ENCODE results near the gene TDO2. TPM values are rescaled to one million over a fixed set of nuclear protein-coding genes. Genes with fewer than 3 reads are reported as not detected.

Gene TDO2
- total and polyA plus RNA-seq, 2 of the 13 experiments (the other 11 are each of a cell fraction or from before 2014, with no cell fraction given): not detected

DNA sequence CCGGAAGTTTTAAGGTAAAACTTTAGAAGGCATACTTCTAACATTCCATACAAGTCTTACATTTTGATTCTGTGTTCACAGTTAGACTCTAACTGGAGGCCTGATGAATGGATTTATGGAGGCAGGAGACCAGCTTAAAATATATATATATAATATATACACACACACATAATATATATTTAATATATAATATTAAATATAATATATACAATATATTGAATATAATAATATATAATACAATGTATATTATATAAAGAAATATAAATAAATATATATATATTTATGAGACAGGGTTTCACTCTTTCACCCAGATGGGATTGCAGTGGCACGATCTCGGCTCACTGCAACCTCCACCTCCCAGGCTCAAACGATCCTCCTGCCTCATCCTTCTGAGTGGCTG is 58.1 kb downstream of the TDO2 start:
- H3K27ac ChIP-seq (ENCODE audit: extremely low read length, insufficient read depth, low read length): no peak overlapping the region
- TF ChIP-seq, protein P1, sequence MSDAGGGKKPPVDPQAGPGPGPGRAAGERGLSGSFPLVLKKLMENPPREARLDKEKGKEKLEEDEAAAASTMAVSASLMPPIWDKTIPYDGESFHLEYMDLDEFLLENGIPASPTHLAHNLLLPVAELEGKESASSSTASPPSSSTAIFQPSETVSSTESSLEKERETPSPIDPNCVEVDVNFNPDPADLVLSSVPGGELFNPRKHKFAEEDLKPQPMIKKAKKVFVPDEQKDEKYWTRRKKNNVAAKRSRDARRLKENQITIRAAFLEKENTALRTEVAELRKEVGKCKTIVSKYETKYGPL (CRISPR knock-in tag; IDR thresholded peaks at IDR 0.05): no peak
- TF ChIP-seq, protein P2, sequence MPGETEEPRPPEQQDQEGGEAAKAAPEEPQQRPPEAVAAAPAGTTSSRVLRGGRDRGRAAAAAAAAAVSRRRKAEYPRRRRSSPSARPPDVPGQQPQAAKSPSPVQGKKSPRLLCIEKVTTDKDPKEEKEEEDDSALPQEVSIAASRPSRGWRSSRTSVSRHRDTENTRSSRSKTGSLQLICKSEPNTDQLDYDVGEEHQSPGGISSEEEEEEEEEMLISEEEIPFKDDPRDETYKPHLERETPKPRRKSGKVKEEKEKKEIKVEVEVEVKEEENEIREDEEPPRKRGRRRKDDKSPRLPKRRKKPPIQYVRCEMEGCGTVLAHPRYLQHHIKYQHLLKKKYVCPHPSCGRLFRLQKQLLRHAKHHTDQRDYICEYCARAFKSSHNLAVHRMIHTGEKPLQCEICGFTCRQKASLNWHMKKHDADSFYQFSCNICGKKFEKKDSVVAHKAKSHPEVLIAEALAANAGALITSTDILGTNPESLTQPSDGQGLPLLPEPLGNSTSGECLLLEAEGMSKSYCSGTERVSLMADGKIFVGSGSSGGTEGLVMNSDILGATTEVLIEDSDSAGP (CRISPR knock-in tag; IDR thresholded peaks at IDR 0.05; ENCODE audit: borderline replicate concordance): no peak
- no peak for TF ChIP-seq RBAK (CRISPR knock-in tag; IDR thresholded peaks at IDR 0.05)
- TF ChIP-seq, protein P3, sequence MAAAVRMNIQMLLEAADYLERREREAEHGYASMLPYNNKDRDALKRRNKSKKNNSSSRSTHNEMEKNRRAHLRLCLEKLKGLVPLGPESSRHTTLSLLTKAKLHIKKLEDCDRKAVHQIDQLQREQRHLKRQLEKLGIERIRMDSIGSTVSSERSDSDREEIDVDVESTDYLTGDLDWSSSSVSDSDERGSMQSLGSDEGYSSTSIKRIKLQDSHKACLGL (CRISPR knock-in tag; IDR thresholded peaks at IDR 0.05): no peak
- TF ChIP-seq, protein P4, sequence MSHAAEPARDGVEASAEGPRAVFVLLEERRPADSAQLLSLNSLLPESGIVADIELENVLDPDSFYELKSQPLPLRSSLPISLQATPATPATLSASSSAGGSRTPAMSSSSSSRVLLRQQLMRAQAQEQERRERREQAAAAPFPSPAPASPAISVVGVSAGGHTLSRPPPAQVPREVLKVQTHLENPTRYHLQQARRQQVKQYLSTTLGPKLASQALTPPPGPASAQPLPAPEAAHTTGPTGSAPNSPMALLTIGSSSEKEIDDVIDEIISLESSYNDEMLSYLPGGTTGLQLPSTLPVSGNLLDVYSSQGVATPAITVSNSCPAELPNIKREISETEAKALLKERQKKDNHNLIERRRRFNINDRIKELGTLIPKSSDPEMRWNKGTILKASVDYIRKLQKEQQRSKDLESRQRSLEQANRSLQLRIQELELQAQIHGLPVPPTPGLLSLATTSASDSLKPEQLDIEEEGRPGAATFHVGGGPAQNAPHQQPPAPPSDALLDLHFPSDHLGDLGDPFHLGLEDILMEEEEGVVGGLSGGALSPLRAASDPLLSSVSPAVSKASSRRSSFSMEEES (CRISPR knock-in tag; IDR thresholded peaks at IDR 0.05): no peak
- no peak for TF ChIP-seq ZNF20 (CRISPR knock-in tag; IDR thresholded peaks at IDR 0.05)
- TF ChIP-seq NR1H2 (CRISPR knock-in tag; IDR thresholded peaks at IDR 0.05; ENCODE audit: borderline replicate concordance, low read depth): no peak
- TF ChIP-seq MED13 (CRISPR knock-in tag; IDR thresholded peaks at IDR 0.05): no peak
- TF ChIP-seq, protein P5, sequence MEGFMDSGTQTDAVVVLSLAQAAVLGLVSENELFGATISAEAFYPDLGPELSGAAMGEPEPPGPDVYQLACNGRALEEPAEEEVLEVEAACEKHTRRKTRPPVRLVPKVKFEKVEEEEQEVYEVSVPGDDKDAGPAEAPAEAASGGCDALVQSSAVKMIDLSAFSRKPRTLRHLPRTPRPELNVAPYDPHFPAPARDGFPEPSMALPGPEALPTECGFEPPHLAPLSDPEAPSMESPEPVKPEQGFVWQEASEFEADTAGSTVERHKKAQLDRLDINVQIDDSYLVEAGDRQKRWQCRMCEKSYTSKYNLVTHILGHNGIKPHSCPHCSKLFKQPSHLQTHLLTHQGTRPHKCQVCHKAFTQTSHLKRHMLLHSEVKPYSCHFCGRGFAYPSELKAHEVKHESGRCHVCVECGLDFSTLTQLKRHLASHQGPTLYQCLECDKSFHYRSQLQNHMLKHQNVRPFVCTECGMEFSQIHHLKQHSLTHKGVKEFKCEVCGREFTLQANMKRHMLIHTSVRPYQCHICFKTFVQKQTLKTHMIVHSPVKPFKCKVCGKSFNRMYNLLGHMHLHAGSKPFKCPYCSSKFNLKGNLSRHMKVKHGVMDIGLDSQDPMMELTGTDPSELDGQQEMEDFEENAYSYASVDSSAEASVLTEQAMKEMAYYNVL (CRISPR knock-in tag; IDR thresholded peaks at IDR 0.05; ENCODE audit: borderline replicate concordance): no peak
- no peak for TF ChIP-seq RARA (CRISPR knock-in tag; IDR thresholded peaks at IDR 0.05)
- no peak for TF ChIP-seq MAF1 (CRISPR knock-in tag; IDR thresholded peaks at IDR 0.05; ENCODE audit: borderline replicate concordance)
- TF ChIP-seq NPAS2 (CRISPR knock-in tag; IDR thresholded peaks at IDR 0.05; ENCODE audit: borderline replicate concordance): no peak
- TF ChIP-seq XRCC5 (optimal IDR thresholded peaks at IDR 0.05; ENCODE audit: low read length): no peak
- no peak for TF ChIP-seq ZBTB8A (CRISPR knock-in tag; IDR thresholded peaks at IDR 0.05; ENCODE audit: borderline replicate concordance, low read depth)
- TF ChIP-seq, protein P6, sequence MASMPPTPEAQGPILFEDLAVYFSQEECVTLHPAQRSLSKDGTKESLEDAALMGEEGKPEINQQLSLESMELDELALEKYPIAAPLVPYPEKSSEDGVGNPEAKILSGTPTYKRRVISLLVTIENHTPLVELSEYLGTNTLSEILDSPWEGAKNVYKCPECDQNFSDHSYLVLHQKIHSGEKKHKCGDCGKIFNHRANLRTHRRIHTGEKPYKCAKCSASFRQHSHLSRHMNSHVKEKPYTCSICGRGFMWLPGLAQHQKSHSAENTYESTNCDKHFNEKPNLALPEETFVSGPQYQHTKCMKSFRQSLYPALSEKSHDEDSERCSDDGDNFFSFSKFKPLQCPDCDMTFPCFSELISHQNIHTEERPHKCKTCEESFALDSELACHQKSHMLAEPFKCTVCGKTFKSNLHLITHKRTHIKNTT (CRISPR knock-in tag; IDR thresholded peaks at IDR 0.05): no peak
- no peak for TF ChIP-seq KLF12 (CRISPR knock-in tag; IDR thresholded peaks at IDR 0.05; ENCODE audit: borderline replicate concordance)
- H3K36me3 ChIP-seq (replicated peaks in 1 of 2; ENCODE audit: control insufficient read depth in 1 of 2, insufficient read depth in 2 of 2, low read length in 2 of 2): no peaks in the 10 kb centered on the region
- 46% methylated on average over 4 of the region's 4 CpGs for WGBS (ENCODE audit: low lambda C conversion rate)
- H3K4me2 ChIP-seq (ENCODE audit: low read depth, low read length): no peak overlapping the region
- H4K20me1 ChIP-seq (ENCODE audit: insufficient read depth, low read length): no peaks in the 10 kb centered on the region
- H3K4me3 ChIP-seq (replicated peaks in 1 of 3; ENCODE audit: insufficient read depth in 1 of 3, low read depth in 2 of 3, low read length in 3 of 3): no peak overlapping the region
- H3K4me1 ChIP-seq (ENCODE audit: insufficient read depth, low read length): no peaks in the 10 kb centered on the region
- H3K27me3 ChIP-seq (ENCODE audit: control insufficient read depth in 1 of 2, insufficient read depth in 2 of 2, low read length in 2 of 2): no peaks in the 10 kb centered on the region
- DNase-seq (ENCODE audit: low spot score) (no peak), ATAC-seq (no peak), FAIRE-seq (no peak)
- POLR2A ChIA-PET: no interaction called here
- CTCF ChIA-PET (ENCODE audit: low intra/inter-chr PET ratio, low total read pairs): no interaction called here
- intact Hi-C loops (cut with micrococcal nuclease; ENCODE audit: unreplicated experiment) (no loop called here), in situ Hi-C loops (cut with HindIII; ENCODE audit: extremely low pct_ligation_motif_present, low pct_unique_long_range_greater_than_20kb) (no loop called here)
- H3K79me2 ChIP-seq (ENCODE audit: insufficient read depth, low read length): no peaks in the 10 kb centered on the region
- H2AFZ ChIP-seq (ENCODE audit: low read length): no peak overlapping the region
- no TSS peak for BruUV-seq (replicated peaks)
- H3K9ac ChIP-seq (ENCODE audit: insufficient read depth, low read depth, low read length): no peak overlapping the region
- H3K9me3 ChIP-seq (ENCODE audit: low read length): no peaks in the 10 kb centered on the region

Measured in HepG2 (cell line).